ENCODE measurements around the gene C11orf24. TPM values are rescaled to one million over a fixed set of nuclear protein-coding genes. Genes with fewer than 3 reads are reported as not detected.
A peak's percentile ranks its signal among the peaks of the same experiment; 100 is the strongest.
"Not testable (repeated sequence)": the region's sequence is repeated elsewhere in the genome, so short reads cannot be mapped to it uniquely, and the experiment has no call there.

The C11orf24 gene
- total and polyA plus RNA-seq, 2 experiments from 2014 or later, result 89.4 to 105 TPM

DNA sequence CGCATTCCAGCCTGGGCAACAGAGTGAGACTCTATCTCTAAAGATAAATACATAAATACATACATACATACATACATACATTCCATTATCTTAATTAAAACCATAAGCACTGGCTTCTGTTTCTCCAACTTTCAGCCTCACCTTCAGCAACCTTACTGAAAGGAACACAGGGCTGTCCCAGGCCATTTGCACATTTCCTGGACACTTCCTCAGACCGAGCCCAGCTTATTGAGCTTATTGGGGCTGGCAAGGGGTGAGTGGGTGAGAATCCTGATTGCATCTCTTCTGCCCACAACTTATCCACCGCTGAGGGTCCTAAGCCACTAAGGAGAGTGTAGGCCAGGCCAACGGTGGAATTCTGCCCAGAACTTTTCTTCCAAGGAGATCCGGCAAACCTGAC, 24.2 kb upstream of the C11orf24 start:
- no peaks in the 10 kb centered on the region for H3K9me2 ChIP-seq (ENCODE audit: insufficient read depth)
- in situ Hi-C loops (cut with MboI), result no loop called here
- WGBS, 2 experiments (ENCODE audit: low coverage in 1 of 2, low lambda C conversion rate in 2 of 2, missing lambda C conversion rate in 2 of 2), result 76 to 83% methylated on average over 5 of the region's 5 CpGs

DNA sequence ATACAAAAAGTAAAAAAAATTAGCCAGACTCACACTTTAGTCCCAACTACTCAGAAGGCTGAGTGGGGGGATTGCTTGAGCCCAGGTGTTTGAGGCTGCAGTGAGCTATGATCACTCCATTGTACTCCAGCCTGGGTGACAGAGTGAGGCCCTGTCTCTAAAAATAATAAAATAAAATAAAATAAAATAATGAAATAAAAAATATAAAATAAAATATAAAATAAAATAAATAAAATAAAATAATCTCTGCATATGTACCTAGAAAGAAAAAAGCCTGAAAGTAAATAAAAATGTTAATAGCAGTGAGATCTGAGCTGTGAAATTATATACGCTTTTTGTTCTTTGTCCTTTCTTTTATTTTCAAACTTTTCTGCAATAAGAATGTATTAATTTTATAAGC, 23.5 kb upstream of the C11orf24 start:
- H3K9me3 ChIP-seq (ENCODE audit: low read depth), result no peaks in the 10 kb centered on the region
- H3K79me2 ChIP-seq (ENCODE audit: insufficient read depth), result no peaks in the 10 kb centered on the region
- H3K27me3 ChIP-seq (replicated peaks; ENCODE audit: insufficient read depth), result no peaks in the 10 kb centered on the region
- in situ Hi-C loops (cut with MboI), result no loop called here
- H3K27ac ChIP-seq, result no peak overlapping the region
- no peak overlapping the region for H3K4me2 ChIP-seq (ENCODE audit: unreplicated experiment)
- H3K4me1 ChIP-seq (ENCODE audit: insufficient read depth), result no peaks in the 10 kb centered on the region
- H2AFZ ChIP-seq, result no peak overlapping the region
- WGBS, 2 experiments (ENCODE audit: low coverage in 1 of 2, low lambda C conversion rate in 2 of 2, missing lambda C conversion rate in 2 of 2), result 89 to 98% methylated on average over 1 of the region's 1 CpG
- no peaks in the 10 kb centered on the region for H4K20me1 ChIP-seq (ENCODE audit: insufficient read depth)
- TF ChIP-seq EZH2 (IDR thresholded peaks at IDR 0.05; ENCODE audit: insufficient read depth, poor library complexity, severe bottlenecking) (no peak), EZH2phosphoT487 (IDR thresholded peaks at IDR 0.05; ENCODE audit: insufficient read depth, low read depth) (no peak)
- H3K36me3 ChIP-seq (ENCODE audit: low read depth), result no peaks in the 10 kb centered on the region
- H3K9ac ChIP-seq, result no peak overlapping the region
- no peaks in the 10 kb centered on the region for H3K9me2 ChIP-seq (ENCODE audit: insufficient read depth)
- H3F3A ChIP-seq (ENCODE audit: insufficient read depth), result no peaks in the 10 kb centered on the region
- DNase-seq, result no peak
- no peak overlapping the region for H3K4me3 ChIP-seq

More for the DNA sequence above, 24.2 kb upstream of the C11orf24 start:
- Histone ChIP-seq H3K4me2 (ENCODE audit: unreplicated experiment) (no peak overlapping the region), H3K9ac (no peak overlapping the region), H3K4me3 (no peak overlapping the region), H3K27me3 (replicated peaks; ENCODE audit: insufficient read depth) (no peaks in the 10 kb centered on the region), H3F3A (ENCODE audit: insufficient read depth) (no peaks in the 10 kb centered on the region), H3K79me2 (ENCODE audit: insufficient read depth) (no peaks in the 10 kb centered on the region), H2AFZ (no peak overlapping the region), H3K36me3 (ENCODE audit: low read depth) (no peaks in the 10 kb centered on the region), H3K27ac (no peak overlapping the region), H4K20me1 (ENCODE audit: insufficient read depth) (no peaks in the 10 kb centered on the region), H3K9me3 (ENCODE audit: low read depth) (no peaks in the 10 kb centered on the region), H3K4me1 (ENCODE audit: insufficient read depth) (no peaks in the 10 kb centered on the region)
- DNase-seq, result no peak
- TF ChIP-seq EZH2 (IDR thresholded peaks at IDR 0.05; ENCODE audit: insufficient read depth, poor library complexity, severe bottlenecking) (no peak), EZH2phosphoT487 (IDR thresholded peaks at IDR 0.05; ENCODE audit: insufficient read depth, low read depth) (no peak)

DNA sequence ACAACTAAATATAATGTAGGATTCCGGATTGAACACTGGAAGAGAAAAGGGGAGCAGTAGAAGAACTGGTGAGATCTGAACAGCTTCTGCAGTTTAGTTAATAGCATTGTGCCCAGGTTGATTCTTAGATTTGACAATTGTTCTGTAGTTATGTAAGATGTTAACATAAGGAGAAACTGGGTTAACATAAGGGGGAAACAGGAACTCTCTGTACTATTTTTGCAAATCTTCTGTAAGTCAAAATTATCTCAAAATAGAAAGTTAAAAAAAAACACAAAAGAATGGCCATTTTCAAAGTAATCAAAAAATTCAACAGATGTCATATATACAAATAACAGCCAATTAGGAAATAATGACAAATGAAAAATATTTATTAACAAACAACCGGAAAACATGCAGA, 21.9 kb upstream of the C11orf24 start:
- H3K79me2 ChIP-seq (ENCODE audit: insufficient read depth), result no peaks in the 10 kb centered on the region
- H3K4me2 ChIP-seq (ENCODE audit: unreplicated experiment), result no peak overlapping the region
- H4K20me1 ChIP-seq (ENCODE audit: insufficient read depth), result no peaks in the 10 kb centered on the region
- no peaks in the 10 kb centered on the region for H3F3A ChIP-seq (ENCODE audit: insufficient read depth)
- in situ Hi-C loops (cut with MboI), result no loop called here
- H3K9me2 ChIP-seq (ENCODE audit: insufficient read depth), result no peaks in the 10 kb centered on the region
- no peaks in the 10 kb centered on the region for H3K27me3 ChIP-seq (replicated peaks; ENCODE audit: insufficient read depth)
- no peak overlapping the region for H3K9ac ChIP-seq
- no peaks in the 10 kb centered on the region for H3K9me3 ChIP-seq (ENCODE audit: low read depth)
- 45 to 47% methylated on average over 2 of the region's 2 CpGs for WGBS, 2 experiments (ENCODE audit: low coverage in 1 of 2, low lambda C conversion rate in 2 of 2, missing lambda C conversion rate in 2 of 2)
- H3K4me1 ChIP-seq (ENCODE audit: insufficient read depth), result no peaks in the 10 kb centered on the region
- H3K27ac ChIP-seq, result no peak overlapping the region
- TF ChIP-seq EZH2phosphoT487 (IDR thresholded peaks at IDR 0.05; ENCODE audit: insufficient read depth, low read depth) (no peak), EZH2 (IDR thresholded peaks at IDR 0.05; ENCODE audit: insufficient read depth, poor library complexity, severe bottlenecking) (no peak)
- no peak for DNase-seq
- 0 out of 2 replicates have a peak overlapping the region, but pooled peaks have one; percentile 24 for H2AFZ ChIP-seq
- H3K36me3 ChIP-seq (ENCODE audit: low read depth), result no peaks in the 10 kb centered on the region
- H3K4me3 ChIP-seq, result no peak overlapping the region

DNA sequence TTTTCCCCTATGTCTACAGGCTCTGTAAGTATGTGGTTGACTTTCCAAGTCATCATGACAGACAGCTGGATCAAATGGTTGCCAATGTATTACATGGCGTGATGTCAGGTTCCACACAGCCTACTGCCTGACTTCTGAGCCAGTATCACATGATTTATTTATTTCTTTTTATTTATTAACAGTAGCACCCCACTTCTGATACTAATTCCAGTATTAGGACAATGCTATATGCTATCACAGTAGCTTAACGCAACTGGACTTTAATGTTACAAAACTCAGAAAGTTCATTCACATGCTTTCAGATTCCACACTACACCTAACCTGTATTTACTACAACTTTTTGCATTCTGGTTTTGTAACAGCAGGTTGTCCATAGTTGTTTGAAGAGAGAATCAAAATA, 17.7 kb upstream of the C11orf24 start:
- H3K4me1 ChIP-seq (ENCODE audit: insufficient read depth), result no peaks in the 10 kb centered on the region
- in situ Hi-C loops (cut with MboI), result no loop called here

DNA sequence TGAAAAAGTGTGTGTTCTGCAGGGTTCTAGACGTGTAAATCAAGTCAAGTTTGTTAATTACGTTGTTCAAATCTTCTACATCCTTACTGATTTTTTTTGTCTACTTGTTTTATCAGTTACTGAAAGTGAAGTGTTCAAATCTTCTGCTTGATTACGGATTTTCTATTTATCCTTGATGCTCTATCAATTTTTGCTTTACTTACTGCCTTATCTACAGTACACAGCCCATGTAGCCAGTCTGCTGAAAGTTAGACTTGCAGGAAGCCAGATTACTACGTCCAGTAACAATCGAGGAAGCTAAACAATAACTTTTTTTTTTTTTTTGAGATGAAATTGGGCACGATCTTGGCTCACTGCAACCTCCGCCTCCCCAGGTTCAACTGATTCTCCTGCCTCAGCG, 15.6 kb upstream of the C11orf24 start:
- Histone ChIP-seq H3K27ac (no peak overlapping the region), H3F3A (ENCODE audit: insufficient read depth) (no peaks in the 10 kb centered on the region), H3K79me2 (ENCODE audit: insufficient read depth) (no peaks in the 10 kb centered on the region), H3K4me2 (ENCODE audit: unreplicated experiment) (no peak overlapping the region), H3K4me3 (no peak overlapping the region), H3K27me3 (replicated peaks; ENCODE audit: insufficient read depth) (0 out of 2 replicates have a peak, but pooled peaks cover 6% of the 10 kb centered on the region), H4K20me1 (ENCODE audit: insufficient read depth) (no peaks in the 10 kb centered on the region), H3K36me3 (ENCODE audit: low read depth) (no peaks in the 10 kb centered on the region), H3K9ac (no peak overlapping the region), H3K4me1 (ENCODE audit: insufficient read depth) (no peaks in the 10 kb centered on the region), H3K9me3 (ENCODE audit: low read depth) (no peaks in the 10 kb centered on the region), H3K9me2 (ENCODE audit: insufficient read depth) (no peaks in the 10 kb centered on the region), H2AFZ (no peak overlapping the region)
- DNase-seq, result no peak
- in situ Hi-C loops (cut with MboI), result no loop called here
- 59 to 64% methylated on average over 8 of the region's 8 CpGs for WGBS, 2 experiments (ENCODE audit: low coverage in 1 of 2, low lambda C conversion rate in 2 of 2, missing lambda C conversion rate in 2 of 2)
- no peak for TF ChIP-seq EZH2phosphoT487 (IDR thresholded peaks at IDR 0.05; ENCODE audit: insufficient read depth, low read depth)
- no peak for TF ChIP-seq EZH2 (IDR thresholded peaks at IDR 0.05; ENCODE audit: insufficient read depth, poor library complexity, severe bottlenecking)

More for the DNA sequence above, 17.7 kb upstream of the C11orf24 start:
- TF ChIP-seq EZH2phosphoT487 (IDR thresholded peaks at IDR 0.05; ENCODE audit: insufficient read depth, low read depth), result no peak
- no peak for TF ChIP-seq EZH2 (IDR thresholded peaks at IDR 0.05; ENCODE audit: insufficient read depth, poor library complexity, severe bottlenecking)
- H2AFZ ChIP-seq, result no peak overlapping the region
- no peak overlapping the region for H3K4me3 ChIP-seq
- H3K9ac ChIP-seq, result no peak overlapping the region
- H3K79me2 ChIP-seq (ENCODE audit: insufficient read depth), result no peaks in the 10 kb centered on the region
- WGBS, 2 experiments (ENCODE audit: low coverage in 1 of 2, low lambda C conversion rate in 2 of 2, missing lambda C conversion rate in 2 of 2), result 47 to 60% methylated on average over 2 of the region's 2 CpGs
- H3K36me3 ChIP-seq (ENCODE audit: low read depth), result no peaks in the 10 kb centered on the region
- H4K20me1 ChIP-seq (ENCODE audit: insufficient read depth), result no peaks in the 10 kb centered on the region
- no peaks in the 10 kb centered on the region for H3K9me3 ChIP-seq (ENCODE audit: low read depth)
- no peaks in the 10 kb centered on the region for H3K9me2 ChIP-seq (ENCODE audit: insufficient read depth)
- H3F3A ChIP-seq (ENCODE audit: insufficient read depth), result no peaks in the 10 kb centered on the region
- H3K27me3 ChIP-seq (replicated peaks; ENCODE audit: insufficient read depth), result 0 out of 2 replicates have a peak, but pooled peaks cover 3% of the 10 kb centered on the region
- DNase-seq, result no peak
- no peak overlapping the region for H3K27ac ChIP-seq
- no peak overlapping the region for H3K4me2 ChIP-seq (ENCODE audit: unreplicated experiment)

DNA sequence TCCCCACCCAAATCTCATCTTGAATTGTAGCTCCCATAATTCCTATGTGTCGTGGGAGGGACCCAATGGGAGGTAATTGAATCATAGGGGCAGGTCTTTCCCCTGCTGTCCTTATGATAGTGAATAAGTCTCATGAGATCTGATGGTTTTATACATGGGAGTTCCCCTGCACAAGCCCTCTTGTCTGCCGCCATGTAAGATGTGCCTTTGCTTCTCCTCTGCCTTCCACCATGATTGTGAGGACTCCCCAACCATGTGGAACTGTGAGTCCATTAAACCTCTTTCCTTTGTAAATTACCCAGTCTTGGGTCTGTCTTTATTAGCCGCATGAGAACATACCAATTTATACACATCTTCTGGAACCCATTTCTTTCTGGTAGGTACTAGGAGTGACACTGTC, 12.8 kb upstream of the C11orf24 start:
- H3K4me1 ChIP-seq (ENCODE audit: insufficient read depth); H3K9me2 ChIP-seq (ENCODE audit: insufficient read depth); H3K9me3 ChIP-seq (ENCODE audit: low read depth); H3K79me2 ChIP-seq (ENCODE audit: insufficient read depth); H3K27ac ChIP-seq; H3F3A ChIP-seq (ENCODE audit: insufficient read depth); H3K27me3 ChIP-seq (replicated peaks; ENCODE audit: insufficient read depth); H3K4me2 ChIP-seq (ENCODE audit: unreplicated experiment); H4K20me1 ChIP-seq (ENCODE audit: insufficient read depth); H2AFZ ChIP-seq; H3K36me3 ChIP-seq (ENCODE audit: low read depth); in situ Hi-C loops (cut with MboI); DNase-seq; H3K4me3 ChIP-seq; H3K9ac ChIP-seq: not testable (repeated sequence)
- WGBS, 2 experiments (ENCODE audit: low coverage in 1 of 2, low lambda C conversion rate in 2 of 2, missing lambda C conversion rate in 2 of 2), result 67 to 69% methylated on average over 3 of the region's 3 CpGs
